Measurements from ENCODE around the gene CYP17A1.
"Not testable (repeated sequence)": the region's sequence is repeated elsewhere in the genome, so short reads cannot be mapped to it uniquely, and the experiment has no call there.

The CYP17A1 gene

GRCh38 chr10:102853237-102853636 is 16.0 kb upstream of the CYP17A1 start:
- H3K4me1 ChIP-seq: peaks cover 16% of the 10 kb centered on the region
- H3K9me3 ChIP-seq; H3K36me3 ChIP-seq (replicated peaks); H3K4me3 ChIP-seq; H3K27me3 ChIP-seq (ENCODE audit: low read depth); in situ Hi-C loops (cut with MboI; ENCODE audit: low sequenced_read_pairs); DNase-seq (ENCODE audit: low spot score in 2 of 2): not testable (repeated sequence)

- Histone ChIP-seq H3K4me3 (no peak overlapping the region), H3K36me3 (replicated peaks) (no peaks in the 10 kb centered on the region)
- in situ Hi-C loops (cut with MboI; ENCODE audit: low sequenced_read_pairs): no loop called here
Measured at GRCh38 chr10:102850025-102850518, 12.9 kb upstream of the CYP17A1 start.

GRCh38 chr10:102845352-102845902 is 8.2 kb upstream of the CYP17A1 start:
- Histone ChIP-seq H3K27me3 (ENCODE audit: low read depth) (no peaks in the 10 kb centered on the region), H3K36me3 (replicated peaks) (no peaks in the 10 kb centered on the region), H3K4me3 (no peak overlapping the region), H3K9me3 (0 out of 2 replicates have a peak, but pooled peaks cover 2% of the 10 kb centered on the region), H3K4me1 (no peaks in the 10 kb centered on the region)
- in situ Hi-C loops (cut with MboI; ENCODE audit: low sequenced_read_pairs): no loop called here
- no peak for DNase-seq (ENCODE audit: low spot score in 2 of 2)

More at GRCh38 chr10:102850025-102850518, 12.9 kb upstream of the CYP17A1 start:
- Histone ChIP-seq H3K9me3 (0 out of 2 replicates have a peak, but pooled peaks cover 2% of the 10 kb centered on the region), H3K4me1 (no peaks in the 10 kb centered on the region), H3K27me3 (ENCODE audit: low read depth) (no peaks in the 10 kb centered on the region)
- no peak for DNase-seq (ENCODE audit: low spot score in 2 of 2)

GRCh38 chr10:102844190-102844776 is 7.1 kb upstream of the CYP17A1 start:
- H3K4me3 ChIP-seq; H3K36me3 ChIP-seq (replicated peaks); H3K9me3 ChIP-seq; DNase-seq (ENCODE audit: low spot score in 2 of 2); H3K27me3 ChIP-seq (ENCODE audit: low read depth); in situ Hi-C loops (cut with MboI; ENCODE audit: low sequenced_read_pairs); H3K4me1 ChIP-seq: not testable (repeated sequence)

GRCh38 chr10:102843139-102843538 is 5.9 kb upstream of the CYP17A1 start:
- H3K9me3 ChIP-seq; H3K27me3 ChIP-seq (ENCODE audit: low read depth); in situ Hi-C loops (cut with MboI; ENCODE audit: low sequenced_read_pairs); H3K4me3 ChIP-seq; DNase-seq (ENCODE audit: low spot score in 2 of 2); H3K4me1 ChIP-seq; H3K36me3 ChIP-seq (replicated peaks): not testable (repeated sequence)

- Histone ChIP-seq H3K27me3 (ENCODE audit: low read depth) (no peaks in the 10 kb centered on the region), H3K36me3 (replicated peaks) (no peaks in the 10 kb centered on the region), H3K4me1 (no peaks in the 10 kb centered on the region), H3K9me3 (peaks cover 7% of the 10 kb centered on the region), H3K4me3 (no peak overlapping the region)
- in situ Hi-C loops (cut with MboI; ENCODE audit: low sequenced_read_pairs): no loop called here
- DNase-seq (ENCODE audit: low spot score in 2 of 2): no peak
Measured at GRCh38 chr10:102841827-102842345, 4.7 kb upstream of the CYP17A1 start.

- H3K4me3 ChIP-seq; H3K4me1 ChIP-seq; DNase-seq (ENCODE audit: low spot score in 2 of 2); H3K27me3 ChIP-seq (ENCODE audit: low read depth); H3K36me3 ChIP-seq (replicated peaks); H3K9me3 ChIP-seq: not testable (repeated sequence)
- in situ Hi-C loops (cut with MboI; ENCODE audit: low sequenced_read_pairs): loop anchor here (5.0 to 10.0 kb wide), 3 partner anchors 64 to 406 kb away; partner anchors contain the start of gene RPEL1
Measured at GRCh38 chr10:102838276-102838927, 1.2 kb upstream of the CYP17A1 start.

- DNase-seq (ENCODE audit: low spot score in 2 of 2): peak; percentile 79 to 90
- in situ Hi-C loops (cut with MboI; ENCODE audit: low sequenced_read_pairs): loop anchor here (5.0 to 10.0 kb wide), 3 partner anchors 67 to 410 kb away; partner anchors contain the start of gene RPEL1
- no peak overlapping the region for H3K4me3 ChIP-seq
- H3K4me1 ChIP-seq: no peaks in the 10 kb centered on the region
- peaks cover 5% of the 10 kb centered on the region for H3K9me3 ChIP-seq
- H3K36me3 ChIP-seq (replicated peaks): no peaks in the 10 kb centered on the region
- no peaks in the 10 kb centered on the region for H3K27me3 ChIP-seq (ENCODE audit: low read depth)
Measured at GRCh38 chr10:102835007-102835482, 2.2 kb downstream of the CYP17A1 start.

GRCh38 chr10:102834143-102834542 is 3.1 kb downstream of the CYP17A1 start:
- H3K27me3 ChIP-seq (ENCODE audit: low read depth): no peaks in the 10 kb centered on the region
- peak in 1 of 2 experiments; percentile 33 for DNase-seq (ENCODE audit: low spot score in 2 of 2)
- no peaks in the 10 kb centered on the region for H3K36me3 ChIP-seq (replicated peaks)
- H3K4me3 ChIP-seq: no peak overlapping the region
- H3K4me1 ChIP-seq: no peaks in the 10 kb centered on the region
- in situ Hi-C loops (cut with MboI; ENCODE audit: low sequenced_read_pairs): loop anchor here (10.0 kb wide), 1 partner anchor 411 kb away; the partner anchor contains the start of gene RPEL1
- peaks cover 5% of the 10 kb centered on the region for H3K9me3 ChIP-seq

GRCh38 chr10:102832987-102833386 is 4.2 kb downstream of the CYP17A1 start:
- peaks cover under 1% of the 10 kb centered on the region; the same call in 1 of the 2 replicates for H3K9me3 ChIP-seq
- no peak overlapping the region for H3K4me3 ChIP-seq
- no peak for DNase-seq (ENCODE audit: low spot score in 2 of 2)
- no peaks in the 10 kb centered on the region for H3K4me1 ChIP-seq
- H3K36me3 ChIP-seq (replicated peaks): no peaks in the 10 kb centered on the region
- in situ Hi-C loops (cut with MboI; ENCODE audit: low sequenced_read_pairs): loop anchor here (10.0 kb wide), 1 partner anchor 412 kb away; the partner anchor contains the start of gene RPEL1
- H3K27me3 ChIP-seq (ENCODE audit: low read depth): no peaks in the 10 kb centered on the region

- Histone ChIP-seq H3K4me1 (no peaks in the 10 kb centered on the region), H3K9me3 (no peaks in the 10 kb centered on the region), H3K27me3 (ENCODE audit: low read depth) (no peaks in the 10 kb centered on the region), H3K4me3 (no peak overlapping the region), H3K36me3 (replicated peaks) (no peaks in the 10 kb centered on the region)
- no peak for DNase-seq (ENCODE audit: low spot score in 2 of 2)
- in situ Hi-C loops (cut with MboI; ENCODE audit: low sequenced_read_pairs): loop anchor here (10.0 kb wide), 1 partner anchor 413 kb away; the partner anchor contains the start of gene RPEL1
Measured at GRCh38 chr10:102832248-102832647, 5.0 kb downstream of the CYP17A1 start.

GRCh38 chr10:102831322-102832071 is 5.7 kb downstream of the CYP17A1 start:
- in situ Hi-C loops (cut with MboI; ENCODE audit: low sequenced_read_pairs): loop anchor here (10.0 kb wide), 1 partner anchor 413 kb away; the partner anchor contains the start of gene RPEL1
- H3K9me3 ChIP-seq: no peaks in the 10 kb centered on the region
- H3K4me3 ChIP-seq: no peak overlapping the region
- no peaks in the 10 kb centered on the region for H3K4me1 ChIP-seq
- no peaks in the 10 kb centered on the region for H3K36me3 ChIP-seq (replicated peaks)
- no peaks in the 10 kb centered on the region for H3K27me3 ChIP-seq (ENCODE audit: low read depth)
- no peak for DNase-seq (ENCODE audit: low spot score in 2 of 2)

GRCh38 chr10:102827597-102827975 is 9.6 kb downstream of the CYP17A1 start:
- H3K36me3 ChIP-seq (replicated peaks): no peaks in the 10 kb centered on the region
- no peaks in the 10 kb centered on the region for H3K4me1 ChIP-seq
- no peaks in the 10 kb centered on the region for H3K27me3 ChIP-seq (ENCODE audit: low read depth)
- no peak for DNase-seq (ENCODE audit: low spot score in 2 of 2)
- in situ Hi-C loops (cut with MboI; ENCODE audit: low sequenced_read_pairs): no loop called here
- H3K4me3 ChIP-seq: no peak overlapping the region
- no peaks in the 10 kb centered on the region for H3K9me3 ChIP-seq

Measured in HAP-1 (cell line).